Prostate gland (tissue), 2 donors: ENCODE data around the gene HDHD5.

Experiments
- POLR2A ChIP-seq: fragments of 450-650 bp; IDR thresholded peaks from one replicate; pipeline ENCODE4 v1.6.1; 2016; ENCODE audit warnings: antibody characterized with exemption, mild to moderate bottlenecking
- POLR2AphosphoS5 ChIP-seq: sonication (generic); formaldehyde crosslinking; IDR thresholded peaks from one replicate; pipeline ENCODE4 v1.6.1; 2017; ENCODE audit warnings: antibody characterized with exemption
- TF ChIP-seq, protein P1 (sequence below), 4 experiments: fragments of 200-600 bp in 2 of 4; fragments of 450-650 bp in 2 of 4; sonication (generic) in 2 of 4; IDR thresholded peaks; 1 replicate in 3 of 4; 2 replicates in 1 of 4; pipeline ENCODE4 v1.5.1; 2016 to 2019; ENCODE audit warnings: antibody characterized with exemption in 4 of 4, mild to moderate bottlenecking in 2 of 4, moderate library complexity in 2 of 4

DNA sequence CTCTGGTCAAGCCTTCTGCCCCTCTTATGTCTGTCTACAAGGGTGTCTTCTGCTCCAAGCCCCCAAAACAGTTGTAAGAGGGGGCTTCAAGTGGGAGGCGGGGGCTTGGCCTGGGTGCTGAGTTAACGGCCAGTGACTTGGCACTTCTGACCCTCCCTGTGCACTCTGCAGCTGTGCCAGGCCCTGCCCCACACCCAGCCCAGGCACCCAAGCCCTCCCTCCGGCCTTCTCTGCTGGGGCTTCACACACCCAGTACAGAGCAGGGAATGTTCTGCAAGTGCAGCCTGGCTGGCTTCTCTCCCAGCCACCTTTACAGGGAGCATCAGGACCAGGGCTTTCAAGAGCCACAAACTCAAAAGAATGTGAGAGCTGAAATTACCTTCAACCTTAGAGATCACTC lies 41.7 kb downstream of the HDHD5 start:
- TF ChIP-seq, protein P1, sequence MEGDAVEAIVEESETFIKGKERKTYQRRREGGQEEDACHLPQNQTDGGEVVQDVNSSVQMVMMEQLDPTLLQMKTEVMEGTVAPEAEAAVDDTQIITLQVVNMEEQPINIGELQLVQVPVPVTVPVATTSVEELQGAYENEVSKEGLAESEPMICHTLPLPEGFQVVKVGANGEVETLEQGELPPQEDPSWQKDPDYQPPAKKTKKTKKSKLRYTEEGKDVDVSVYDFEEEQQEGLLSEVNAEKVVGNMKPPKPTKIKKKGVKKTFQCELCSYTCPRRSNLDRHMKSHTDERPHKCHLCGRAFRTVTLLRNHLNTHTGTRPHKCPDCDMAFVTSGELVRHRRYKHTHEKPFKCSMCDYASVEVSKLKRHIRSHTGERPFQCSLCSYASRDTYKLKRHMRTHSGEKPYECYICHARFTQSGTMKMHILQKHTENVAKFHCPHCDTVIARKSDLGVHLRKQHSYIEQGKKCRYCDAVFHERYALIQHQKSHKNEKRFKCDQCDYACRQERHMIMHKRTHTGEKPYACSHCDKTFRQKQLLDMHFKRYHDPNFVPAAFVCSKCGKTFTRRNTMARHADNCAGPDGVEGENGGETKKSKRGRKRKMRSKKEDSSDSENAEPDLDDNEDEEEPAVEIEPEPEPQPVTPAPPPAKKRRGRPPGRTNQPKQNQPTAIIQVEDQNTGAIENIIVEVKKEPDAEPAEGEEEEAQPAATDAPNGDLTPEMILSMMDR (IDR thresholded peaks at IDR 0.05), result no peak
- TF ChIP-seq POLR2A, result no peak
- no peak for TF ChIP-seq POLR2AphosphoS5
